Activated T-cell treated with anti-CD3 and anti-CD28 coated beads, Interleukin-2, amount 50 U/mL, for 4 hours (primary cell): Measurements from ENCODE around the gene CPNE9. TPM values are rescaled to one million over a fixed set of nuclear protein-coding genes. Genes with fewer than 3 reads are reported as not detected.

Experiments used
- ATAC-seq, 2 donors: fragments of 200-7000 bp; cut with Tn5 transposase; one replicate each; pipeline ENCODE4 v1.10.0; 2021
- DNase-seq: peaks from one replicate; pipeline ENCODE4 v3.0.0-alpha.2; 2020
- H3K27me3 Mint-ChIP-seq: one replicate; pipeline ENCODE4 v1.8.0; 2021; ENCODE audit warnings: low read depth, mixed read lengths
- H3K36me3 Mint-ChIP-seq: one replicate; pipeline ENCODE4 v1.8.0; 2022; ENCODE audit warnings: mixed read lengths; ENCODE audit not compliant: insufficient read depth
- H3K4me1 Mint-ChIP-seq: one replicate; pipeline ENCODE4 v1.8.0; 2021; ENCODE audit warnings: low read depth, mixed read lengths
- H3K4me3 Mint-ChIP-seq: one replicate; pipeline ENCODE4 v1.8.0; 2021; ENCODE audit warnings: mild to moderate bottlenecking, moderate library complexity, mixed read lengths
- H3K9me3 Mint-ChIP-seq: one replicate; pipeline ENCODE4 v1.8.0; 2021; ENCODE audit warnings: mixed read lengths
- total RNA-seq, 3 donors: library from RNA; stranded (reverse); gene quantifications; one replicate each; pipeline ENCODE4 v1.2.1, GENCODE V29; 2021

Gene CPNE9, protein sequence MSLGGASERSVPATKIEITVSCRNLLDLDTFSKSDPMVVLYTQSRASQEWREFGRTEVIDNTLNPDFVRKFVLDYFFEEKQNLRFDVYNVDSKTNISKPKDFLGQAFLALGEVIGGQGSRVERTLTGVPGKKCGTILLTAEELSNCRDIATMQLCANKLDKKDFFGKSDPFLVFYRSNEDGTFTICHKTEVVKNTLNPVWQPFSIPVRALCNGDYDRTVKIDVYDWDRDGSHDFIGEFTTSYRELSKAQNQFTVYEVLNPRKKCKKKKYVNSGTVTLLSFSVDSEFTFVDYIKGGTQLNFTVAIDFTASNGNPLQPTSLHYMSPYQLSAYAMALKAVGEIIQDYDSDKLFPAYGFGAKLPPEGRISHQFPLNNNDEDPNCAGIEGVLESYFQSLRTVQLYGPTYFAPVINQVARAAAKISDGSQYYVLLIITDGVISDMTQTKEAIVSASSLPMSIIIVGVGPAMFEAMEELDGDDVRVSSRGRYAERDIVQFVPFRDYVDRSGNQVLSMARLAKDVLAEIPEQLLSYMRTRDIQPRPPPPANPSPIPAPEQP
- under 1 TPM in 1 of 3 donors, not detected in 2; 0.19 TPM for total RNA-seq

GRCh38 chr3:9703736-9704346 lies at the start of gene CPNE9:
Gene CPNE9 (plus strand): TSS chr3:9703833. CDS start chr3:9703997, 164 bp downstream.
- peaks cover 24% of the 10 kb centered on the region for H3K36me3 Mint-ChIP-seq
- no peak for DNase-seq
- H3K9me3 Mint-ChIP-seq = no peaks in the 10 kb centered on the region
- peak within 1 kb of the TSS; percentile 53 for H3K4me3 Mint-ChIP-seq
- peaks cover 23% of the 10 kb centered on the region for H3K27me3 Mint-ChIP-seq
- ATAC-seq = peak; percentile 45 to 49
- H3K4me1 Mint-ChIP-seq = peaks cover 15% of the 10 kb centered on the region

- Mint-ChIP-seq H3K27me3 (no peaks in the 10 kb centered on the region), H3K9me3 (no peaks in the 10 kb centered on the region), H3K4me3 (no peak overlapping the region), H3K36me3 (peaks cover 34% of the 10 kb centered on the region), H3K4me1 (peaks cover 7% of the 10 kb centered on the region)
- ATAC-seq = no peak
- DNase-seq = no peak
Measured at GRCh38 chr3:9659849-9660248, 43.8 kb upstream of the CPNE9 start.

DNA sequence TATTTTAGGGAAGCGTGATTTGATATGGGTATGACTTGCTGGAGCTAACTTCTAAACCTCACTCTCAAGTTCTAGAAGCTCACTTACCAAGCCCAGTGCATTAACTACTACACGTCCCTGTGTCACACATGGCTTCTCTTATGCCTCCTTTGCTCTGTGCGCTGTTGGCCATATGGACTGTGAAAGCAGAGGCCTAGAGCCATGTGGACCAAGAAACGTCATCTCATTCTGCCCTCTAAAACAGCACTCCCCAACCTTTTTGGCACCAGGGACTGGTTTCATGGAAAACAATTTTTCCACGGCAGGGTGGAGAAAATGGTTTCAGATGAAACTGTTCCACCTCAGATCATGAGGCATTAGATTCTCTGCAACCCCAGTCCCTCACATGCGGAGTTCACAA lies 42.7 kb upstream of the CPNE9 start:
- ATAC-seq = no peak
- no peaks in the 10 kb centered on the region for H3K9me3 Mint-ChIP-seq
- no peak for DNase-seq
- H3K4me1 Mint-ChIP-seq = peaks cover 7% of the 10 kb centered on the region
- H3K36me3 Mint-ChIP-seq = peaks cover 36% of the 10 kb centered on the region
- no peak overlapping the region for H3K4me3 Mint-ChIP-seq
- H3K27me3 Mint-ChIP-seq = no peaks in the 10 kb centered on the region

GRCh38 chr3:9664119-9664751 lies 39.4 kb upstream of the CPNE9 start:
- Mint-ChIP-seq H3K4me3 (no peak overlapping the region), H3K36me3 (peaks cover 40% of the 10 kb centered on the region), H3K4me1 (peaks cover 2% of the 10 kb centered on the region), H3K9me3 (no peaks in the 10 kb centered on the region), H3K27me3 (no peaks in the 10 kb centered on the region)
- ATAC-seq (no peak), DNase-seq (no peak)

DNA sequence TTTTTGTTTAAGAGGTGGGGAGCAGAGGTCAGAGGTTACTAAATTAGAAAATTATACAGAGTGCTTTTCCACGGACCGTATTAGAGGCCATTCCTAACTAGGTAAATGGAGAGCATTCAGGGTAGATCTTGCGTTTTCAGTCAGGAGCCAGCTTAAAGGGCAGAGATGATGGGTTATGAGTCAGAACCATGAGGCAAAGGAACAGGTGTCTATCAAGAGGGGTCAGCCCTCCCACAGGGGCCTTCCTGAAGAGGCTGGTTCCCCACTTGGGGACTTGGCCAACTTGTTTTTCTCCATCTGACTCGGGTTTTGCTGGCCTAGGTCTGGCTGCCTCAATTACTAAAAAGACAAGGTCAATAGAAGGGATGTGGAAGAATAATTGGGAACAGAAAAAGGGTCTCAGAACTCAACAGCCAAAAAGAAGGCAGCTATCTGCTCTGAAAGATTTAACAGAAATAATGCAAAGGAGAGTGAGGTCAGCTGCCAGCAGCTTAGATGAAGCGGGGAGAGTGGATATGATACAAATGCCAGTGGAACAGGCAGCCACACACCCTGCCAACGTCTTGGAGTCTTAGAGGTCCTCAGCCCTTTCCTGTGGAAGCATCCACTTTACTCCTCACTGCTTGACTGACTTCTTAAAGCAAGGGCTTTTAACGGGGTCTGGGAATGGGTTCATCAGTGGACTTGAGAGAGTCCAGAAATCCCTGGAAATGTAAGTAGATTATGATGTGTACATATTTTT lies 36.8 kb upstream of the CPNE9 start:
- H3K9me3 Mint-ChIP-seq = no peaks in the 10 kb centered on the region
- ATAC-seq (no peak), DNase-seq (no peak)
- no peaks in the 10 kb centered on the region for H3K27me3 Mint-ChIP-seq
- peaks cover 52% of the 10 kb centered on the region for H3K36me3 Mint-ChIP-seq
- H3K4me1 Mint-ChIP-seq = no peaks in the 10 kb centered on the region
- no peak overlapping the region for H3K4me3 Mint-ChIP-seq

GRCh38 chr3:9669277-9669676 lies 34.4 kb upstream of the CPNE9 start:
- DNase-seq = no peak
- Mint-ChIP-seq H3K4me3 (no peak overlapping the region), H3K27me3 (no peaks in the 10 kb centered on the region), H3K36me3 (peaks cover 54% of the 10 kb centered on the region), H3K9me3 (no peaks in the 10 kb centered on the region), H3K4me1 (no peaks in the 10 kb centered on the region)
- no peak for ATAC-seq

GRCh38 chr3:9669720-9670432 lies 33.8 kb upstream of the CPNE9 start:
- H3K36me3 Mint-ChIP-seq = peaks cover 50% of the 10 kb centered on the region
- H3K9me3 Mint-ChIP-seq = no peaks in the 10 kb centered on the region
- no peak overlapping the region for H3K4me3 Mint-ChIP-seq
- DNase-seq = no peak
- no peaks in the 10 kb centered on the region for H3K27me3 Mint-ChIP-seq
- no peaks in the 10 kb centered on the region for H3K4me1 Mint-ChIP-seq
- ATAC-seq = no peak

DNA sequence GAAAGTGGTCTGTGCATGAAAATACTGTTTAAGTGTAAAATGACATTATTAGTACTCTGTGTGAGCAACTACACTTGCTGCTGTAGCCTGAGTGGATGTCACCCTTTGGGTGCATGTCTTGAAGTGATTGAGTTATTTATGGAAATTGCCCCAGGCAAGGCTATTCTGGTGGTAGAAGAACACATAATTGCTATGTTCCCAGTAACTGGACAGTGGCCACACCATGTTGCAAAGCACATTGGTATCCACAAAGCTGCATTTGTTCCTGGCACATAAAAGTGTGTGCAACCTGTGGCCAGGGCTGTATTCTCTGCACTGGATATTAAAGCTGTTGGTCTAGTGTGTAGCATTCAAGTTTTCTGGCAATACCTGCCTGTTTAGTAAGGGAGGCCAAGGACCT lies 30.6 kb upstream of the CPNE9 start:
- H3K9me3 Mint-ChIP-seq = no peaks in the 10 kb centered on the region
- H3K36me3 Mint-ChIP-seq = peaks cover 58% of the 10 kb centered on the region
- H3K4me1 Mint-ChIP-seq = no peaks in the 10 kb centered on the region
- no peaks in the 10 kb centered on the region for H3K27me3 Mint-ChIP-seq
- H3K4me3 Mint-ChIP-seq = no peak overlapping the region
- DNase-seq = no peak
- no peak for ATAC-seq

DNA sequence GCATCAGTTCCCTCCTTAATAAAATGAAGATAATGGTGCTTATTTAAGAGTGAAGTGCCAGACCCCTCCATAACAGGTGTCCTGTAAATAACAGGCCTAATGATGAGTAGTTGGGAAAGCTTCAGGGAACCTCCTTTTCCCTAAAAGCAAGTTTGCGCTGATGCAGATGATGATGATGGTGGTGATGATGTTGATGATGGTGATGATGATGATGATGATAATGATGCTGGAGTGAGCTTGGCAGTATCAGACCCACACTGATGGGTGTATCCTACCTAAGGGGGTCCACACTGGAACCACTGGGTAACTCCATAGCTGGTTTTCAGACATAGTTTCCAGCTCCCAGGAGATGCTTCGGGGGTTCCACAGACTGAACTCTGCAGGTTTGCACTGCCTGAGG lies 29.9 kb upstream of the CPNE9 start:
- DNase-seq (no peak), ATAC-seq (no peak)
- H3K4me3 Mint-ChIP-seq = no peak overlapping the region
- peaks cover 64% of the 10 kb centered on the region for H3K36me3 Mint-ChIP-seq
- H3K4me1 Mint-ChIP-seq = no peaks in the 10 kb centered on the region
- no peaks in the 10 kb centered on the region for H3K27me3 Mint-ChIP-seq
- no peaks in the 10 kb centered on the region for H3K9me3 Mint-ChIP-seq

GRCh38 chr3:9675736-9676290 lies 27.8 kb upstream of the CPNE9 start:
- DNase-seq (no peak), ATAC-seq (no peak)
- no peaks in the 10 kb centered on the region for H3K27me3 Mint-ChIP-seq
- H3K4me3 Mint-ChIP-seq = no peak overlapping the region
- H3K9me3 Mint-ChIP-seq = no peaks in the 10 kb centered on the region
- no peaks in the 10 kb centered on the region for H3K4me1 Mint-ChIP-seq
- peaks cover 68% of the 10 kb centered on the region for H3K36me3 Mint-ChIP-seq

GRCh38 chr3:9676785-9677184 lies 26.8 kb upstream of the CPNE9 start:
- H3K36me3 Mint-ChIP-seq = peaks cover 69% of the 10 kb centered on the region

GRCh38 chr3:9678493-9678892 lies 25.1 kb upstream of the CPNE9 start:
- DNase-seq (no peak), ATAC-seq (no peak)
- no peaks in the 10 kb centered on the region for H3K9me3 Mint-ChIP-seq
- no peaks in the 10 kb centered on the region for H3K4me1 Mint-ChIP-seq
- H3K27me3 Mint-ChIP-seq = no peaks in the 10 kb centered on the region
- peaks cover 66% of the 10 kb centered on the region for H3K36me3 Mint-ChIP-seq
- no peak overlapping the region for H3K4me3 Mint-ChIP-seq

More at GRCh38 chr3:9676785-9677184, 26.8 kb upstream of the CPNE9 start:
- no peaks in the 10 kb centered on the region for H3K27me3 Mint-ChIP-seq
- ATAC-seq (no peak), DNase-seq (no peak)
- no peaks in the 10 kb centered on the region for H3K9me3 Mint-ChIP-seq
- no peaks in the 10 kb centered on the region for H3K4me1 Mint-ChIP-seq
- H3K4me3 Mint-ChIP-seq = no peak overlapping the region

GRCh38 chr3:9679476-9680080 lies 24.1 kb upstream of the CPNE9 start:
- Mint-ChIP-seq H3K27me3 (no peaks in the 10 kb centered on the region), H3K4me3 (no peak overlapping the region), H3K4me1 (no peaks in the 10 kb centered on the region), H3K36me3 (peaks cover 68% of the 10 kb centered on the region), H3K9me3 (no peaks in the 10 kb centered on the region)
- no peak for DNase-seq
- ATAC-seq = no peak
